Stomach (tissue), 9 donors: ENCODE data around the gene KANSL1. TPM values are rescaled to one million over a fixed set of nuclear protein-coding genes. Genes with fewer than 3 reads are reported as not detected.
A peak's percentile ranks its signal among the peaks of the same experiment; 100 is the strongest.

Source experiments
- DNase-seq, 2 donors: peaks; one replicate each; pipeline versions ENCODE4 v3.0.0 to v3.0.0-alpha.2; 2013 to 2019
- H3K27ac ChIP-seq, 5 donors: fragments of 200-600 bp in 4 of 5; sonication (generic) in 4 of 5; one replicate each; pipeline ENCODE4 v1.5.1; 2013 to 2019; ENCODE audit warnings: mild to moderate bottlenecking in 1 of 5, moderate library complexity in 1 of 5
- H3K27me3 ChIP-seq, 3 donors: fragments of 200-600 bp; sonication (generic); one replicate each; pipeline ENCODE4 v1.5.1; 2017 to 2019; ENCODE audit warnings: mixed run types in 1 of 3
- H3K36me3 ChIP-seq, 4 donors: fragments of 200-600 bp; sonication (generic); 1 replicate in 3 of 4; 2 replicates in 1 of 4; pipeline ENCODE4 v1.5.1; 2016 to 2019
- H3K4me1 ChIP-seq, 4 donors: fragments of 200-600 bp; sonication (generic); one replicate each; pipeline ENCODE4 v1.5.1; 2016 to 2019
- H3K4me3 ChIP-seq, 4 donors: fragments of 200-600 bp; sonication (generic) in 3 of 4; one replicate each; pipeline ENCODE4 v1.5.1; 2016 to 2019; ENCODE audit warnings: mild to moderate bottlenecking in 1 of 4
- H3K9me3 ChIP-seq, 4 donors: fragments of 200-600 bp; sonication (generic); one replicate each; pipeline ENCODE4 v1.5.1; 2016 to 2019
- CTCF ChIP-seq, 7 experiments: fragments of 450-650 bp in 4 of 7; fragments of 200-600 bp in 3 of 7; sonication (generic) in 3 of 7; IDR thresholded peaks; one replicate each; pipeline ENCODE4 v1.5.1; 2016 to 2019; ENCODE audit warnings: antibody characterized with exemption in 7 of 7, control low read depth in 2 of 7, mild to moderate bottlenecking in 1 of 7
- EP300 ChIP-seq: sonication (generic); formaldehyde crosslinking; IDR thresholded peaks from one replicate; pipeline ENCODE4 v1.6.1; 2017; ENCODE audit warnings: antibody characterized with exemption
- POLR2A ChIP-seq, 4 donors: fragments of 450-650 bp; IDR thresholded peaks; one replicate each; pipeline ENCODE4 v1.6.1; 2016; ENCODE audit warnings: antibody characterized with exemption in 4 of 4, control low read depth in 2 of 4, mild to moderate bottlenecking in 1 of 4, moderate library complexity in 1 of 4
- POLR2AphosphoS5 ChIP-seq, 3 donors: sonication (generic); formaldehyde crosslinking; IDR thresholded peaks; one replicate each; pipeline ENCODE4 v1.6.1; 2016; ENCODE audit warnings: antibody characterized with exemption in 3 of 3
- WGBS, 5 donors: extraction: QIAGEN DNeasy Blood & Tissue Kit in 3 of 5; methylation state at CpG; one replicate each; pipeline versions ENCODE4 v1.1.5 to v1.1.7; 2013 to 2018; 5-methylcytosine and 5-hydroxymethylcytosine counted together
- intact Hi-C: fragments of 100-400 bp; cut with DNase I; formaldehyde crosslinking; loops from one replicate; pipeline ENCODE4 v1.15.1; 2023; ENCODE audit warnings: low total_unique reads
- polyA plus RNA-seq, 3 donors: library from polyadenylated mRNA; stranded (reverse); fragments of 200-250 nt; gene quantifications; one replicate each; pipeline ENCODE4 v1.2.3, GENCODE V29; 2013
- total RNA-seq, 5 donors: library from RNA; depleted of rRNA; stranded (reverse); fragments of >200 nt; gene quantifications; one replicate each; pipeline versions ENCODE4 v1.1.0 to v1.2.3, GENCODE V29; 2014 to 2016
- donor health status: healthy with polysubstance abuse.
- donor health status: Bipolar disorder and iron deficiency.
- donor health status: healthy.

The KANSL1 gene
- total and polyA plus RNA-seq, 8 donors: 9.2 to 288 (median 127) TPM

GRCh38 chr17:46049656-46050055 is 143.6 kb downstream of the KANSL1 start:
- peaks cover 26 to 72% (median 63%) of the 10 kb centered on the region in 4 donors for H3K36me3 ChIP-seq
- 95 to 97% (median 96%) methylated on average over 5 of the region's 5 CpGs for WGBS, 5 donors
- DNase-seq: no peak
- TF ChIP-seq POLR2A (IDR thresholded peaks at IDR 0.05): no peak
- no peak for TF ChIP-seq EP300
- TF ChIP-seq POLR2AphosphoS5 (IDR thresholded peaks at IDR 0.05): no peak
- TF ChIP-seq CTCF (IDR thresholded peaks at IDR 0.05): no peak
- H3K4me3 ChIP-seq: no peak overlapping the region
- intact Hi-C loops: loop anchor here (10.0 kb wide), 1 partner anchor 135 kb away; no protein-coding TSS in a partner anchor
- peaks cover 4 to 37% (median 24%) of the 10 kb centered on the region in 4 donors for H3K4me1 ChIP-seq
- H3K9me3 ChIP-seq: no peaks in the 10 kb centered on the region
- H3K27ac ChIP-seq: no peak overlapping the region
- H3K27me3 ChIP-seq: no peaks in the 10 kb centered on the region

GRCh38 chr17:46047856-46048255 is 145.4 kb downstream of the KANSL1 start:
- peak overlapping the region in 2 of 5 donors; percentile 20 to 47 for H3K27ac ChIP-seq
- H3K9me3 ChIP-seq: no peaks in the 10 kb centered on the region
- intact Hi-C loops: no loop called here
- H3K4me3 ChIP-seq: no peak overlapping the region
- peaks cover 26 to 58% (median 54%) of the 10 kb centered on the region in 4 donors for H3K36me3 ChIP-seq
- 70 to 87% (median 84%) methylated on average over 8 of the region's 8 CpGs for WGBS, 5 donors
- H3K4me1 ChIP-seq: peaks cover 21 to 55% (median 41%) of the 10 kb centered on the region in 4 donors
- no peaks in the 10 kb centered on the region for H3K27me3 ChIP-seq
- TF ChIP-seq POLR2A (IDR thresholded peaks at IDR 0.05): no peak
- no peak for TF ChIP-seq CTCF (IDR thresholded peaks at IDR 0.05)
- no peak for TF ChIP-seq POLR2AphosphoS5 (IDR thresholded peaks at IDR 0.05)
- TF ChIP-seq EP300: no peak
- DNase-seq: no peak

DNA sequence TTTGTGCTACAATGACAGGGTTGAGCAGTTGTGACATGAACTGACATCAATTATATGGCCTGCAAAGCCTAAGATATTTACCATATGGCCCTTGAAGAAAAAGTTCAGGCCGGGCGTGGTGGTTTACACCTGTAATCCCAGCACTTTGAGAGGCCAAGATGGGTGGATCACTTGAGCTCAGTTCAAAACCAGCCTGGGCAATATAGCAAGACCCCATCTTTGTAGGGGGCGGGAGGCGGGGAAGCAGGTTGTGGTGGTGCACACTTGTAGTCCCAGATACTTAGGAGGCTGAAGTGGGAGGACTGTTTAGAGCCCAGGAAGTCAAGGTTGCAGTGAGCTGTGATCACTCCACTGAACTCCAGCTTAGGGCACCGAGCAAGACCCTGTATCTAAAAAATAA is 145.8 kb downstream of the KANSL1 start:
- Histone ChIP-seq H3K27ac (peak overlapping the region in 2 of 5 donors; percentile 27 to 47), H3K36me3 (peaks cover 26 to 60% (median 54%) of the 10 kb centered on the region in 4 donors), H3K9me3 (no peaks in the 10 kb centered on the region), H3K4me1 (peaks cover 23 to 58% (median 44%) of the 10 kb centered on the region in 4 donors), H3K4me3 (no peak overlapping the region), H3K27me3 (no peaks in the 10 kb centered on the region)
- DNase-seq: no peak
- 94 to 99% (median 95%) methylated on average over 5 of the region's 5 CpGs for WGBS, 5 donors
- TF ChIP-seq POLR2AphosphoS5 (IDR thresholded peaks at IDR 0.05) (no peak), EP300 (no peak), CTCF (IDR thresholded peaks at IDR 0.05) (no peak), POLR2A (IDR thresholded peaks at IDR 0.05) (no peak)
- intact Hi-C loops: no loop called here

DNA sequence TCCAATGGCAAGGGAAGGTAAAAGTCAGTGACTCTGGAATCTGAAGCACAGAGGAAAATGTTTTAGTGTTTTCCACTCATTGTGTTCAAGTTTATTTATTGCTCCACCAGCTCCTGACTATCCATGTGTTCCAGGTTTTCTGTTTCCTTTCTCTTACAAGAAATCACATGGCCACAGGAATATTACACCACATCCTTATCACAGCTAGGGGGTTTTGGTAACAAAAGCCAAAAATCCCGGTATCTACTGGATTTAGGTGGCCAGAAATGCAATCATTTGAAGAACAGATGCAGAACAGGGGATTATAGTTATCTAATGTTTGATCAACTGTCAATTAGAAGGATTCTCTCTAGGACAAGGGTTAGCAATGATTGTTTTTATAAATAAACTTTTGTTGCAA is 146.3 kb downstream of the KANSL1 start:
- peak overlapping the region in 3 of 5 donors; percentile 27 to 47 (median 42) for H3K27ac ChIP-seq
- H3K4me3 ChIP-seq: no peak overlapping the region
- no peaks in the 10 kb centered on the region for H3K9me3 ChIP-seq
- intact Hi-C loops: no loop called here
- H3K27me3 ChIP-seq: no peaks in the 10 kb centered on the region
- peaks cover 26 to 64% (median 58%) of the 10 kb centered on the region in 4 donors for H3K36me3 ChIP-seq
- WGBS, 5 donors: 34 to 64% (median 50%) methylated on average over 1 of the region's 1 CpG
- DNase-seq: no peak
- TF ChIP-seq POLR2A (IDR thresholded peaks at IDR 0.05) (no peak), CTCF (IDR thresholded peaks at IDR 0.05) (no peak), EP300 (no peak), POLR2AphosphoS5 (IDR thresholded peaks at IDR 0.05) (no peak)
- H3K4me1 ChIP-seq: peaks cover 23 to 58% (median 42%) of the 10 kb centered on the region in 4 donors
